ENCODE results near the gene PRKCA.

The PRKCA gene

DNA sequence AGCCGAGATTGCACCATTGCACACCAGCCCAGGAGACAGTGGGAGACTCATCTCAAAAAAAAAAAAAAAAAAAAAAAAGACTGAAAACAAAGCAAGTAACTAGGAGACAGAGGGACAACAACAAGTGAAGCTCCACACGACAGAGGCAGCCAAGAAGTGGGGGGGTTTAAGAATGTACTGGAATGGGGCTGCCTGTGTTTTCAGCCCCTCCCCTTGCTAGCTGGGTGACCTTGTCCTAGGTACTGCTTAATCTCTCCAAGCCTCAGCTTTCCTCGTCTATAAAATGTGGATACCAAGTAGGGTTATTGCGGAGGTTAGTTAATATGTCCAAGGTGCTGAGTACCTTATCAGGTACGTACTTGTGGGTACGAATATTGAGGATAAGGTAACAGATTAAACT, 368.7 kb downstream of the PRKCA start:
- no peak for DNase-seq (ENCODE audit: low read depth in 1 of 2, low spot score in 1 of 2)

DNA sequence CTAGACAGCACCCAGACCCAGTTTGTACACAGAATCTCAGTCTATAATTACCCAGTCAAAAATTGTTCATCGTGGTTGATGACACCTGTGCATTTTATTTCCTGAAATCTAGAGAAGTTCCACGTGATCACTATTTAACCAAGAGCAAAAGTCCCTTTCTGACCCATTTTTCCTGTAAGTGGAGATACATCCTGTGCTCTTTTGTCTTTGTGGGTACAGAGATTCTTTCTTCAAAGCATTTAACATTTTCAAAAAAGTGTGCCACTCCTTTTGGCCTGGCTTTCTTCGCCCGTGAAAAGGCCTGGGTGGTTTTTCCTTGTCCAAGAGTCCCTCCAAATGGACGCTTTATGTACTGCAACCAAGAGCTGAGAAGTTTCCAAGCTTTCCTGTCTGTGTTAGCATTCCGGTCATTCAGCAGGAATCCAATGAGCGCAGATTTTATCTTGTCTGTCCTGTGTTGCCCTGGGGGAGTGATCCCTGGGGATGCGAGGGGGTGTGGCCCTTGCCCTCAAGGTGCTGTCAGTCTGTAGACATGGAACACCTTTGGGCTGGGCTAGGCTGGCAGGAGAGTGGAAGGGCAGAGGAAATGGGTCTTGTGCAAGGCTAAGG, 371.4 kb downstream of the PRKCA start:
- DNase-seq (ENCODE audit: low read depth in 1 of 2, low spot score in 1 of 2) = peak; percentile 7 to 20

GRCh38 chr17:66675273-66675990, 373.0 kb downstream of the PRKCA start:
- no peak for DNase-seq (ENCODE audit: low read depth in 1 of 2, low spot score in 1 of 2)

- no peak for DNase-seq (ENCODE audit: low read depth in 1 of 2, low spot score in 1 of 2)
These were observed 373.6 kb downstream of the PRKCA start for GRCh38 chr17:66675991-66676371.

DNA sequence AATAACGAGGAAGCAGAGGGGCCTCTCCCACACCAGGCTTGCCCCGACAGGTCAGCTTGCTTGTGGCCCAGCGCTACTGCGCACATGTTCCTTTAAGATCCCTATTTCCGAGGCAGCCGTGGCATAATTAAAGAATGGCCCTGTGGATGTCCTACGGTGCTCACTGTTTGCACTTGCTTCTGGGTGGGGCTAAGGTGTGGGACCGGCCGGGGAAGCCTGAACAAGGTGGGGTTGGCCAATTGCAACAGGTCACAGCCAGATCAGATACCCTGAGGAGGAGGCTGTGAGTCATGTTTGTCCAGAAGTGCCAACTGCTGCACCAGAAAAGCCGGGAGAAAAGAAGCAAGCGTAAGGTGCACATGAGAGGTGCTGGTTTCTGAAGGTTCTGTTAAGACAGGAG, 374.0 kb downstream of the PRKCA start:
- DNase-seq (ENCODE audit: low read depth in 1 of 2, low spot score in 1 of 2) = no peak

DNA sequence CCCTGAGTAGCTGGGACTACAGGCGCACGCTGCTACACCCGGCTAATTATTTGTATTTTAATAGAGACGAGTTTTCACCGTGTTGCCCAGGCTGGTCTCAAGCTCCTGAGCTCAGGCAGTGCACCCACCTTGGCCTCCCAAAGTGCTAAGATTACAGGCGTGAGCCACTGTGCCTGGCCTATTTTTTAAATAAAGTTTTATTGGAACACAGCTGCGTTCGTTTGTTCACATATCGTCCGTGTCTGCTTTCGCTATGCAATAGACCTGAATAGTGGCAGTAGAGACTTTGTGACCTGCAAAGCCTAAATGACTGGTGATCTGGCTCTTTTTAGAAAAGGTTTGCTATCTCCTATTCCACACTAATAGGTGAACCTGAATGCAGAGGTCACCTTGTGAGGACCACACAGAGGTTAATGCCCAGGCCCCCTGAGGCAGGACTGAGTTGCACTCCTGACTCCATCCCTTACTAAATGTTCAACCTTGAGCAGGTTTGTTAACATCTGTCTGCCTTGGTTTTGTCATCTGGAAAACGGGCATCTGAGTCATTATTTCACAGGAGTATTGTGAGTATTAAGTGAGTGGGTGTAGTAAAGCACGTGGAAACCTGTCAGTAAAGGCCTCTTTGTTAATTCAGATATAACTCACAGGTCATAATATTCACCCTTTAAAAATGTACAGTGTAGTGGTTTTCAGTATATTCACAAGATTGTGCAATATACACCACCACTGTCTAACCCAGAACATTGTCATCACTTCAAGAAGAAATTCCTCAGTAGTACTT, 375.0 kb downstream of the PRKCA start:
- no peak for DNase-seq (ENCODE audit: low read depth in 1 of 2, low spot score in 1 of 2)

GRCh38 chr17:66678061-66678460, 375.6 kb downstream of the PRKCA start:
- DNase-seq (ENCODE audit: low read depth in 1 of 2, low spot score in 1 of 2) = no peak

DNA sequence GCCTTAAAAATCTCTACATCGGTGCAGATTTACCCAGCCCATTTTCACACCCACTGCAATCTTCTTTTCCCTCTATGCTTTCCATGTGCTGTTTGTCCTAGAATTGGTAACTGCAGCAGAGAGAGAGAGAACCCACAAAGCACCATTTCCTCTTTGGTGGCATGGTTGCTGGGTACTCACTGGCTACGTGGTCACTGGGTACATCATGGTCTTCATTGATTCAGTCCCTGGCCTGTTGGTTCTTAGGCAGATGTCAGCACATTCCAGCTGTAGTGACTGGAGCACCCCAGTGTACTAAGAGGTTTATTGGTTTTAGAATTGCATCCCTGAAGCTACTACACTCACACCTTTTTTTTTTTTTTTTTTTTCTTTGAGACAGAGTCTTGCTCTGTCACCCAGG, 376.4 kb downstream of the PRKCA start:
- DNase-seq (ENCODE audit: low read depth in 1 of 2, low spot score in 1 of 2) = no peak

DNA sequence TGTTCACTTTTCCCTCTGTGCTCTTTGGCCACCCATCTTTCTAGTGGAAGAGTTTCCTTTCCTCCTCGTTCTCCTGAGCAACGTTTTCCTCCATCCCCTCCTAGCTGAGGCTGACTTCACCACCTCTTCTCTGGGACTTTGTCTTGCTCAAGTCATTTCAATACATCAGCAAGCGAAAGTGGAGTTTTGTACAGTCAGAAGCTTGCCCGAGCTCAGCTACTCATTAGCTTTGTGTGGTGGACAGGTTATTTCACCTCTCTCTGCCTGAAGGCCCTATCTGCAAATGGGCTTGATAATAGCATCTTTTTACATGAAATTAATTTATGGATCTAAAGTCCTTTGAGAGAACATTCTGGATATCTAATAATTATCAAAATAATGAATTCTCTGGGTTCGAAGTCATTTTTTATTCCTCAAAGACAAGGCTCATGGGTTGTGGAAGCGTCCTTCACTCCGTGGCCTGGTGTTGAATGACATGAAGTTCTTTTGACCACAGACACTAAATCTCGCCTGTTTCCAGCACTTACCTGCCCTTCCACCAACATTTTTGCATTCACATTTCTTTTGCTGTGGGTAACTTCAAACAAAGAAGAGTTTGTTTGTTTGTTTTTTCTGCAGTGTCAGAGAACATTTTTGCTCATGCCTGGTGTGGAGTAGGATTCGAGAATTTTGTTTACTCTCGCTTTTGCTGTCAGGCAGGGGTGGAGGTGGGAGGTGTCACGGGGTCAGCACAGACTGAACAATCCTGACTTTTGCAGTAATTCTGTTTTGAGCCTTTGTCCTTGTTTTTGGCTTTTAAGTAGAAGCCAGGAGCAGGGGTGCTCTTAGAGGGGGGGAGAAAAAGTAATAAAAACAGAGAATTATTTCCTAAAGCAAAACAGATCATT, 377.5 kb downstream of the PRKCA start:
- DNase-seq (ENCODE audit: low read depth in 1 of 2, low spot score in 1 of 2) = no peak

GRCh38 chr17:66682283-66682682, 379.9 kb downstream of the PRKCA start:
- no peak for DNase-seq (ENCODE audit: low read depth in 1 of 2, low spot score in 1 of 2)

GRCh38 chr17:66684261-66684660, 381.8 kb downstream of the PRKCA start:
- DNase-seq (ENCODE audit: low read depth in 1 of 2, low spot score in 1 of 2) = no peak

GRCh38 chr17:66684731-66685130, 382.3 kb downstream of the PRKCA start:
- no peak for DNase-seq (ENCODE audit: low read depth in 1 of 2, low spot score in 1 of 2)

DNA sequence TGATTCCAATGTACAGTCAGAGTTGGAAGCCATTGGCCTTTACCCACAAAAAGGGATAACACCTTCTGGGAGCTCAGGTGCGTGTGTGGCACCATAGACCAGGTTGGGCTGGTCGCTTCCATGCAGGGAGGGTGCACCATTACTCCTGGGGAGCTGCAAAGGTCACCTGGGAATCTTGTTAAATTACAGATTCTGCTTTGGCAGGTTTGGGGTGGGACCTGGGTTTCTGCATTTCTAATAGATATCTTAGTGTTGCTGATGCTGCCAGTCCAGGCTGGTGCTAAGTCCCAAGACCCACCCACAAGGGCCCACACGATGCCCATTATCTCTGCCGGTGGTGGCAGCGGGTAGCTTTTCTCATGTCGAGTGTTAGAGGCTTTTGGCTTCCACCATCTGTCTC, 384.2 kb downstream of the PRKCA start:
- no peak for DNase-seq (ENCODE audit: low read depth in 1 of 2, low spot score in 1 of 2)

GRCh38 chr17:66687570-66688284, 385.3 kb downstream of the PRKCA start:
- no peak for DNase-seq (ENCODE audit: low read depth in 1 of 2, low spot score in 1 of 2)

DNA sequence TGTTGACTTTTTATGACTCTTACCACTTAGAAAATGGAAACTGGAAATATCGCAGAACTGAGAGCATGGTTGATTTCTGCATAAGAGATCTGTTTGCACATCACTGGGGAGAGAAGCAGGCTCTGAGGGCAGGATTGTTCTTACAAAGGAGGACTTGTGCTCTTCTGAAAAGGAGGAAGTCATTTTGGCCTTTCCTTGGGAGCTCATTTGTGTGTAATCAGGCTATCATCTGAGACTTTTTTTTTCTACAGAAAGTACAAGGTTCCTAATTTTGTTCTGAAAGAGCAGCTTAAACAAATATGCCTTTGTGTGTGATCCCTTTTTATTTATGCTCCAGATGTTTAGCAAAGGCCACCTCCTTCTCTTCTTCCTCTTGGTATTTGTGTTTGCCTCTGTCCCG, 386.8 kb downstream of the PRKCA start:
- no peak for DNase-seq (ENCODE audit: low read depth in 1 of 2, low spot score in 1 of 2)

GRCh38 chr17:66690166-66690565, 387.8 kb downstream of the PRKCA start:
- DNase-seq (ENCODE audit: low read depth in 1 of 2, low spot score in 1 of 2) = no peak

- no peak for DNase-seq (ENCODE audit: low read depth in 1 of 2, low spot score in 1 of 2)
These were observed 389.4 kb downstream of the PRKCA start for GRCh38 chr17:66691644-66692420.

DNA sequence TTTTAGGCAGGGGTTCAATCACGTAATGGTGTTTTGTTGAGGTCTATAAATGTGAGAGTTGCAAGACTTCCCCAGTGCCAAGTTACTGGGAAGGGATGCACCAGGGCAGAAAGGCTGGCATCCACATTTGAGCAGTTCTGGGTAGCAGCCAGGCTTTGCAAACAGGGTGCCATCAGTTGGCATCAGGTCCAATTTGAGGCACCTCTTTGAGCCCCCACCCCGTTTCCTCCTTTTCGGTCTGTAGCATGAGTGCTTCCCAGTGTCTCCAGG, 389.9 kb downstream of the PRKCA start:
- DNase-seq (ENCODE audit: low read depth in 1 of 2, low spot score in 1 of 2) = no peak

DNA sequence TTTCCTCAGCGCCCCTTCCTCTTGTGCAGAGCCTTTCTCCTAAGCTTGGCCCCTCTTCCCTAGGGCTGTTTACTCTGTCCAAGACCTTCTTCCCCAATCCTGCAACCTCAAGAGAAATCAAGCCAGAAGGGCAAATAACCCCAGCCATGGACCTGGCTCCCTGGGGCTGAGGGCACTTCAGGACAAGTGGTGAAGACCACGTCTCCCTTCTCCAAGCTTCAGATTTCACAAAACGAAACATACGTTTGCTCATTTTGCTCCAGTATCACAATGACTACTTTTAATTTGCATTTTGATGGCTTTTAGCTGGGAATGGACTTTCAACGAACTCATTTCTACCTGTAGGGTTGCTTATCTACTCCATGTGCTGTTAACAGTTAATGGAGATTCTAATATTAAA, 392.7 kb downstream of the PRKCA start:
- DNase-seq (ENCODE audit: low read depth in 1 of 2, low spot score in 1 of 2) = no peak

DNA sequence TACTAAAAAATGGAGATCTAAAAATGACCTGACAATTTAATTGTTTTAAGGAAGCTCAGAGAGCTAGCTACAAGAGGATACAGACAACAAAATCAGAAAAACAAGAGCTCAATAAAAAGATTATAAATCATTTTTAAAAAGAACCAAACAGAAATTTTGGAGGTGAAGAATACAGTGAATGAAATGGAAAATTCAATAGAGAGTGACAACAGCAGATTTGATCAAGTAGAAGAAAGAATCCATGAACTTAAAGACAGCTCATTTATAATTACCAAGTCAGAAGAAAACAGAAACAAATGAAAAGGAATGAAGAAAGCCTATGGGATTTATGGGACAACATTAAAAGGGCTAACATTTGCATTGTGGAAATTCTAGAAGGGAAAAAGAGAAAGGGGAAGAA, 395.9 kb downstream of the PRKCA start:
- DNase-seq (ENCODE audit: low read depth in 1 of 2, low spot score in 1 of 2) = no peak
